Immature natural killer cell (primary cell): ENCODE measurements around the gene MYH11. TPM values are rescaled to one million over a fixed set of nuclear protein-coding genes. Genes with fewer than 3 reads are reported as not detected.

Experiments used
- polyA plus RNA-seq, 3 donors: library from polyadenylated mRNA; unstranded; fragments of 300-500 nt; fragmentation: Illumina TruSeq; gene quantifications; one replicate each; pipeline ENCODE4 v1.2.3, GENCODE V29; 2021

The MYH11 gene
- polyA plus RNA-seq, 3 donors from 2014 or later, result 0.32 to 1.6 TPM; not detected in 1

Other genes starting within 250 kb of the MYH11 start
- 10 to 100 TPM in 1 of 3 donors, 1 to 10 TPM in 2; 3.0 to 13.3 (median 4.0) TPM for gene MARF1, start 213.9 kb downstream of the MYH11 start, polyA plus RNA-seq
- 10 to 100 TPM in 2 of 3 donors, 1 to 10 TPM in 1; 3.8 to 55.1 (median 16.8) TPM for gene NDE1, start 206.8 kb downstream of the MYH11 start, polyA plus RNA-seq
- gene CEP20, start 31.6 kb upstream of the MYH11 start, polyA plus RNA-seq, result 10 to 100 TPM; 32.2 to 41.9 (median 35.8) TPM
- gene ABCC1, start 92.6 kb upstream of the MYH11 start, polyA plus RNA-seq, result 1 to 10 TPM; 2.3 to 3.6 (median 2.3) TPM